Astrocyte of the cerebellum (primary cell): ENCODE results near the gene CCT5.
A peak's percentile ranks its signal among the peaks of the same experiment; 100 is the strongest.
"Not testable (repeated sequence)": the region's sequence is repeated elsewhere in the genome, so short reads cannot be mapped to it uniquely, and the experiment has no call there.

ENCODE experiments used
- DNase-seq: peaks from one replicate; pipeline ENCODE4 v3.0.0-alpha.2; 2011; ENCODE audit warnings: low read depth
- H3K4me3 ChIP-seq: 2 replicates; pipeline ENCODE4 v1.5.1; 2011; ENCODE audit warnings: mild to moderate bottlenecking, low read depth, low read length, moderate library complexity
- CTCF ChIP-seq: IDR thresholded peaks from 2 replicates; pipeline ENCODE4 v1.5.1; 2012; ENCODE audit warnings: low read length, low read depth, moderate library complexity, mild to moderate bottlenecking; ENCODE audit errors: missing control alignments
- in situ Hi-C: cut with HindIII; loops from 2 replicates; pipeline ENCODE4 v1.10.0; 2017; ENCODE audit warnings: low sequenced_read_pairs

CCT5 gene

DNA sequence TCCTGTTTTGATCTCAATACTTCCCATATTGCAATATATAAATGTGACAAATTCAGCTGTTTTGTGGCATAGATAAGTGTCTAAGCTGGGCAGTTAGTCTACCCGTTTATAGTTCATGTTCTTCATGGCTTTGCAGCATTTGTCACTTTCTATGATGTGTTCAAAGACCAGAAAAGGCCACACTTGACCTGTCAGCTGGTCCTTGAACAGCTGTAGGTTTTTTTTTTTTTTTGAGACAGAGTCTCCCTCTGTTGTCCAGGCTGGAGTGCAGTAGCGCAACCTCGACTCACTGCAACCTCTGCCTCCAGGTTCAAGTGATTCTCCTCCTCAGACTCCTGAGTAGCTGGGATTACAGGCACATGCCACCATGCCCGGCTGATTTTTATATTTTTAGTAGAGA, 29.2 kb downstream of the CCT5 start:
- no peak for TF ChIP-seq CTCF
- H3K4me3 ChIP-seq: no peak overlapping the region
- DNase-seq: no peak
- in situ Hi-C loops: no loop called here

- no peak for TF ChIP-seq CTCF
- in situ Hi-C loops: no loop called here
- H3K4me3 ChIP-seq: no peak overlapping the region
- DNase-seq: no peak
Measured at GRCh38 chr5:10279925-10280720, 30.0 kb downstream of the CCT5 start.

DNA sequence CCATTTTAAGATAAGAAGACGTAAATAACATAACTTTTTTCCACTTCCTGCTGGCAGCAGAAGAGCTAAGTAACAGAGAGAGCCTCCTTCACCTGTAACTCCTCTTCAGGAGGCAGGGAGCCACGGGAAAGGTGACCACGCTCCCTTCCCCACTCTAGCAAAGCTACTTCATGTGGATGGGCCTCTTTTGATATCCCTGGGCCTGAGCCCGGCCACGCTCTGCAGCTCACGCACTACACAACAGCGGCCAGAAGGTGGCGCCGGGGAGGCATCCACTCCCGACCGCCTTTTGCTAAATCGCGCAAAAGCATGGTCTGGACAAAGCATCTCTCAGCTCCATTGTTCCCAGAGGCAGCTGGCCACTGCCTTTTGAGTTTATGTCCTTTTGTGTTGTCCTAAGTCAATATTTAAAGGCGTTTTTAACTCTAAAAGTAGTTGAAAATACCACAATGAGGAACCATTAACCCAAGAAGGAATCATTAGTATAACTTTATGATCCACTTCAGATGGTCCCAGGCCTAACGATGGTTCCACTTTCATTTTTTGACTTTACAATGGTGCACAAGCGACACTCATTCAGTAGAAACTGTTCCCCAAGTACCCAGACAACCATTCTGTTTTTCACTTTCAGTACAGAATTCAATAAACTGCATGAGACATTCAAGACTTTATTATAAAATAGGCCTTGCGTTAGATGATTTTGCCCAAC, 34.0 kb downstream of the CCT5 start:
- DNase-seq: peak; percentile 53
- peak; percentile 94 for TF ChIP-seq CTCF
- in situ Hi-C loops: no loop called here
- no peak overlapping the region for H3K4me3 ChIP-seq

GRCh38 chr5:10285362-10285761, 35.3 kb downstream of the CCT5 start:
- DNase-seq, H3K4me3 ChIP-seq, in situ Hi-C loops: not testable (repeated sequence)

- no peak for DNase-seq
- no peak for TF ChIP-seq CTCF
- in situ Hi-C loops: no loop called here
- no peak overlapping the region for H3K4me3 ChIP-seq
Measured at GRCh38 chr5:10286162-10286861, 36.2 kb downstream of the CCT5 start.

GRCh38 chr5:10286862-10287227, 36.8 kb downstream of the CCT5 start:
- in situ Hi-C loops: no loop called here
- TF ChIP-seq CTCF: no peak
- DNase-seq: no peak
- no peak overlapping the region for H3K4me3 ChIP-seq
